NCI-H2081 (cell line): Measurements from ENCODE around the gene TNNI2.
"Not testable (repeated sequence)": the region's sequence is repeated elsewhere in the genome, so short reads cannot be mapped to it uniquely, and the experiment has no call there.

ENCODE experiments used
- DNase-seq, 2 experiments: peaks; one replicate each; lab custom pipeline; 2025; lab: John Stamatoyannopoulos, UW

Gene TNNI2

DNA sequence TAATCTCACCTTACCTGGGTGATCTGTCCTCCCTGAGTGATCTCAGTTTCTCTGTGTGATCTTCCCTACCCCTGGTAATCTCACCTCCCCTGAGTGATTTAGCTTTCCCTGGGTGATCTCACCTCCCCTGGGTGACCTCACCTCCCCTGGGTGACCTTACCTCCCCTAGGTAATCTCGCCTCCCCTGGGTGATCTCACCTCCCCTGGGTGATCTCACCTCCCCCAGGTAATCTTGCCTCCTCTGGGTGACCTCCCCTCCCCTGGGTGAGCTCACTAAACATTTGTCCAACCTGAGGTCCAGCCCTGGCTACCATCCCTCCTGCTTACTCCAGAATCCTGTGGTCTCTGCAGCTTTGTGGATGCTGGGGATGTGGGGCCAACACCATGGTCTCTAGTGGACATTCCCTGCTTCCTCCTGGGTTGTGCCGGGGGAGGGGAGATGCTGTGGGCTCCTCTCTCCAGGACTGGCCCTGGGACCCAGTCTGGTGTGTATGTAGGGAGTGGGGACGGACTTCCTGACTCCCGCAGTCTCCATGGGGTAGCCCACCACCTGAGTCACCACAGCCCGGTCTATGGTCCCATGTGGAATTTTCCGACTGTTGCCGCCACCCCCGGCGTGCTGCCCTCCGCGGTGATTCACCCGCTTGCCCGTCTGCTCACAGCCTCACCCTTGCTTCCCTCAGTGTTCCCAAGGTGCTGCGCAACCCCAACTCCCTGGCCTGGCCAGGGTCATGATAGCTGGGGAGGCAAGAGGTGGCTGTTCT is 24.0 kb downstream of the TNNI2 start:
- no peak for DNase-seq

DNA sequence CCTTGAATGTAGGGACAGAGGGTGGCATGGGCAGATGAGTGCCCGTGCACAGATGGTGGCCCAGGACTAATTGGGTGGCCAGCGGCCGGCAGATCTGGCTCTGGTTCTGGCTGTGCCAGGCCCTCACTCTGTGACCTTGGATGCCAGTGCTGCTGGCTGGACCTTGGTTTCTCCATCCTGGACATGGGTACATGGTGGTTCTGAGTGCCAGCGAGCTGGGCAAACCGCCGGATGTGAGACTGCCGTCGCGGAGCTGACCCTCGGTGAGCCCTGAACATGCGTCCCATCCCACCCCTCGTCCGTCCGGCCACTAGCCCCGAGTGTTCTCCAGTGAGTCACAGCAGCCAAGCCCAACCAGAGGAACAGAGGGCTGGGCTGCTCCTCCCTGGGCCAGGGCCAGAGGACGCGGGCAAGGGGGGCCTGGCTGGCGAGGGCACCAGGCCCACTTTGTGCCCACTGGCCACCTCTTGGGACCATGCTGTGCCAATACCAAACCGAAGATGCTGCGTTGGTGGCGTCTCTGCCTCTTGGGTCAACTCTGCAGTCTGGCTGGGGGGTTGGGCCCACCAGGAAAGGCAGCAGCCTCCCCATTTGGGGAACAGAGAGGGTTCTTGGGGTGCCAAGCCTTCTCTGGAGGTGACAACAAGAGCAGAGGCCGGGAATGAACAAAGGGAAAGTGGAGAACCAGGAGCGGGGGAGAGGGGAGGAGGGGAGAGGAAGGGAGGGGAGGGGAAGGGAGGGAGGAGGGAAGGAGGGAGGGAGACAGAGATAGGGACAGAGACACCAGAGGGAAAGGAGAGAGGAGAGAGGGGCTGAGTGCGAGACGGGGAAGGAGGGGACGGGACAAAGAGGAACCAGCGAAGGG is 24.8 kb downstream of the TNNI2 start:
- DNase-seq: no peak

DNA sequence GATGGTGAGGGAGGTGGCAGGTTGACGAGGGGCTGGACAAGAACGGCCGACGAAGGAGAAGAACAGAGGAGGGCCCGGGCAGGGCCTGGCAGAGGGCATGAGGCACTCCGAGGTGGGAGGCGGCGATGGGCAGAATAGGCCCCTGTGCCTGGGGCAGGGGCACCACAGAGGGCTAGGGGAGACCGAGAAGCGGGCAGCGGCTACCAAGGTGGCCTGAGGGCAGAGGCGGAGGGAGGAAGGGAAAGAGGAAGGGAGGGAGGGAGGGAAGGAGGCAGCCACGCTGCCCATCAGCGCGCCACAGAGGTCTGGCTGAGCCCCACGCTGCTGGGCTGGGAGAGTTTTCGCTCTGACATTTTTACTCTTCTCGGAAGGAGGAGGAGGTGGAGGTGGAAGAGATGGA is 25.4 kb downstream of the TNNI2 start:
- no peak for DNase-seq

DNA sequence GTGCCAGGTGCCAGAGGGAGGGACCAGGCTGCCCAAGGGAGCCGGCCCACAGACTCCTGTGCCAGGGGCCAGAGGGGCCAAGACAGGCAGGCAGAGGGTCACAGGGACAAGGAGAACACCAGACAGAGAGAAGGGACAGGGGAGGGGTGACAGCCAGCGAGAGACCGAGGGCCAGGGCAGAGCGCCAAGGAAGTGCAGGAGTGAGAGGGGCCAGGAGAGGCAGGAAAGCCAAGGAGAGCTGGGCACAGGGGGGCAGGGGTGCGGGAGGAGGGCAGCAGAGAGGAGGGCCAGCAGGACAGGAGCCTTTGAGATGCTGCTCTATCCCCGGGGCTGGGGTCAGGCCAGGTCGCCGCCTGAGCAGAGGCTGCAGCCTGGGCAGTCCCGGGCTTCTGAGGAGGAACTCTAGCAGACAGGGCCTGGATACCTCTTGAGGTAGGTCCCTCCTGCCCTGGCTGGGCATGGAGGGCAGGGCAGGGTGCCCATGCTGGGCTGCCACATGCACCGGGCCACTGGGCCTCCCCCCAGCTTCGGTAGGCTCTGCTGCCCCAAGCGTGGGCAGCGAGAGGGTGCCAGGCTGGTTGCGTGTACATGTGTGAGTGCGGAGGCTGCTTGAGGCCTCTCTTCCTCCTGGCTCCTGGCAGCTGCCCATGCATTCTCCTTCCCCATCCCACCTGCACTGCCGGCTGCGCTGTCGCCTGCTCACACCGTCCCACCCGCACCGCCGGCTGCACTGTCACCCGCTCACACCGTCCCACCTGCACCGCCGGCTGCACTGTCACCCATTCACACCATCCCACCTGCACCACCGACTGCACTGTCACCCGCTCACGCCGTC is 26.3 kb downstream of the TNNI2 start:
- DNase-seq: no peak

DNA sequence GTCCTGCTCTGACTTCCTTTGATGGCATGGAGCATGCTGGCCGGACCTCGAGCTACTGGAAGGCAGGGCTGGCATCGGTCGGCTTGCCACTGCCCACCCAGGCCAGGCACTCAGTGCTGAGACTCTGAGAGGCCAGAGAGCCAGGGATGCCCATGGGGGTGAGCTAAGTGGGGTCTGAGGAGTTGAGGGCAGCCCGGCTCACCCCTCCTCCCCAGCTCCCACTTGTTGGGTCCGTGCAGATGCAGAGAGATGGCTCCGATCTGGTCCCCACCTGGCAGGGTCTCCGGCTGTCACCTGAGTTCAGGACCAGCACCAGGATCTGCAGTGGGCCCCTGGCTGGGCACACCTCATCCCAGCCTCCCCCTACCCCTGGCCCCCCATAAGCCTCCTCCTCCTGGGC is 27.4 kb downstream of the TNNI2 start:
- no peak for DNase-seq

DNA sequence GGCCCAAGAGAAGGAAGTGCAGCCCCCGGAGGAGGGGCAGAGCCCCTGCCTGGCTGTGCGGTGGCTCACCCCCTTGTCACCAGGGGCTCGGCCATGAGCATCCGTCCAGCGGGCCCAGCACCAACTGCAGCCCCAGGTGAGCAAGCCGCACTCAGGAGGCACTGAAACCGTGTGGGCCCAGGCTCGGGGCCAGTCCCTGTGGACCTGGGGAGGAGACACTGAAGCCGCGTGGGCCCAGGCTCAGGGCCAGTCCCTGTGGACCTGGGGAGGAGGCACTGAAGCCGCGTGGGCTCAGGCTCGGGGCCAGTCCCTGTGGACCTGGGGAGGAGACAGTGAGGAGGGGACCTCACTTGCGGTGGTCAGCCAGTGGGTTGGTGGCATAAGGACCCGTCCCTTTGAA is 28.0 kb downstream of the TNNI2 start:
- DNase-seq: no peak

DNA sequence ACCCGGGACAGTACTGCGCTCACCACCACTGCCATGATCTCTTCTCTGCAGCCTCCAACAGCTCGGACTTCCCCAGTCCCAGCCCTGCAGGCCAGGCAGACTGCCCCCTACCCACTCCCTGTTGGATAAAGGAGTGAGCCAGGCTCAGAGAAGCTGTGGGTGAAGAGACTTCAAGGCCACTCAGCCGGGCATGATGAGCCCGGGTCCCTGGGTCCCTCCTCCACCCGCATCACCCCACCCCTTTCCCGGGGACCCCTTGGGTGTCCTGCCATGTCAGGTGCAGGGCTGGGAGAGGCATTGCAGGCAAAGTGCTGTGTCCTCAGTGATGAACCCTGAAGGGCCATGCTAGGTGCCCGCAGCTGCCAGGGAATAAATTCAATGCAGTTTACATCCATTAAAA is 28.6 kb downstream of the TNNI2 start:
- no peak for DNase-seq

DNA sequence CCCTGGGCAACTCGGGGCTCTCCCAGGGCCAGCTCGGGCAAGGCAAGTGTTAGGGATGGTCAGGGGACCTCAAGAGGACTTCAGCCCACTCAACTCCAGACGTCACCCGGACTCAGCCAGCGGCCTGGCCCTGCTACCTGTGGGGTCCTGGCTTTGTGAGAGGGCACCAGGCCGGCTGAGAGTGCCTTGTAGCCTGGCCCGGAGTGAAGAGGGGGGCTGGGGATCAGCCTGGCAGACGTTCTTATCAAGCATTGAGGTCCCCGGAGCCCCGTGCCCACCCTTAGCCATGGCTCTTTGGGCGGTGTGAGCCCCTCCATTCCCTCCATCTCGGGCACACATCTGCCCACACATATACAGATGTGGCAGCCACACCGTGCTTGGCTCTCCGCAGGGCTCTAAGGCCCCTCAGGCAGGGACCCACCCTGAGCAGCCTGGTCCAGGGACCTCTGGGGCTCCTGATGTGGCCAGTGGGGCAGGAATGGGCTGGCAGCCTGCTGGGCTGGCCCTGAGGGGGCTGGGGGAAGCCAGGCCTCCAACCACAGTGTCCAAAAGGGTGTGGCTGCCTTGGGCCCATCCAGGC is 29.4 kb downstream of the TNNI2 start:
- no peak for DNase-seq

DNA sequence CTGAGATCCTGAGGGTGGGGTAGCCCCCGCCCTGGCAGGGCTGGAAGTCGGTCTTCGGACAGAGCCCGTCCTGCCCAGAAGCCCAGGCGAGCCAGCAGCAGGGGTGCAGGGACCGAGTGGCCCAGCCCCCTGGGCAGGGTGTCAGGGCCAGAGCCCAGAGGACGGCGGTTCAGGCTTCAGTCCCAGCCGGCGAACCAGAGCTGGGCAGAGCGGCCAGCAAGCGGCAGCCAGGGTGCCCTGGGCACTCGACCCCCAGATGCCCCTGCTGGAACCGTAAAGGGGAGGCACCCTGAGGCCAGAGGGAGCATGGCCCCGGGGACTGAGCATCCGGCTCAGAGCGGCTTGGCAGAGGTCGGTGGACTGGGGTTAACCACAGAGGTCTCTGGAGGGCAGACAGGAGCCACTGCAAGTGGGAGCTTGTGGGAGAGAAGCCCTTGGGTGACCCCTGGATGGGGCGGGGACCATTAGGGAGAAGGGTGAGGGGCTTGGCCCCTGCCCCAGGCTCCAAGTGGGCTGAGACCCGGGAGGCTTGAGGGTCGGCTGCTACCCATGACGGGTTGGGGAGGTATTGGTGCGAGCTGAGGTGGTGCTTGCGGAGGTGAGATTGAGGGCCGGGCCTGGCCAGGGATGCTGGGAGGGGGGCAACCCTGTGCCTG is 30.0 kb downstream of the TNNI2 start:
- no peak for DNase-seq

DNA sequence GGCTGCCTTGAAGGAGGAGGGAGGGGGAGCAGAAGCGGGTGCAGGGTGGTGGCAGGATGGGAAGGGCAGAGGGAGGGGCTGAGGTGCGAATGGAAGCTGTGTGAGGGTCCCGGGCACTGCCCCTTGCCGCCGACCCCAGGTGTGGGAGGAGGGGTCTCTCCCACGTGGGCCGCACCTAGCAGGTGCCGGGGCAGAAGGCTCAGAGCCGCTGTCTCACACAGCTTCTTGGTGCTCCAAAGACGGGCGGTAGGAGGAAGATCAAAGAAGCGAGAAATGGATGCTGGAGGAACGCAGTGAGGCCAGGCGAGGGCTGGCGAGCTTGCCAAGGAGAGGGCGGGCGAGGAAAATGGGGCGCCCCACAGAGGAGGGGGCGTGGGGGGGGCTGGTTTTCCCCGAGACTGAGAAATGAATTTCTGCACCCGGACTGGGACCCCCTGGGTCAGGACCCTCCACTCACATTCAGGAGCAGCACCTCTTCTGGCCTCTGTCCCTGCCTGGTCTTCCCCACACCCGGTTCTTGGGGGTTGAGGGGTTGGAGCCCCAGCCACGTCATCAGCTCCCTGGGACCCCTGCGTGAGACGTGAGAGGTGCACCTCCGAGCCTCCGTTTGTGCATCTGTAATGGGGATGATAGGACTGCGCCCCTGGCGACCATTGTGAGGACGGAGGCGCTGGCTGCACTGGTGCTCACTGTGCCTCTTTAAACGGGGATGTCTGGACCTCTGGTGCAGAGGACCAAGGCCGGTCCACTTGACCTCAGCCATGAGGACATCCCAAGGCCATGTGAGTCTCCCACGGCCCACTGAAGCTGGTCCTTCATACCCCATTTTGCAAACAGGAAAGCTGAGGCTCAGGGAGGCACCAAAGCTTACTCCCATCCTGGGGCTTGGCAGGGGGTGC is 30.9 kb downstream of the TNNI2 start:
- no peak for DNase-seq

DNA sequence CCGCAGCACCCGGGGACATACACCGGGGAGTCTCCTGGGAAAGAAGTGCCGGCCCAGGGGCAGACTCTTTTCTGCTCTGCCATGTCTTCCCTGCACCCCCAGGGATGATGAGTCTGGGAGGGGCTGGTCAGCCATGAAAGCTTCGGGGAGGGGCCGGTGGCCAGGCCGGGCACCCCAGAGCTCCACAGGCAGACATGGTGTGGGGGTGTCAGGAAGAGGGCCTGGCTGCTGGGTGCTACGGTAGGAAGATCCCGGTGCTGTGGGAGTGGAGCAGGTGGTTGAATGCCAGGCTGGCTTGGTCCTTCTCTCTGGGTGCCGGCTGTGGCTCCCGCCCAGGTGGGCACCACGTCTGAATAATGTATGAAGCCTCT is 31.5 kb downstream of the TNNI2 start:
- no peak for DNase-seq

DNA sequence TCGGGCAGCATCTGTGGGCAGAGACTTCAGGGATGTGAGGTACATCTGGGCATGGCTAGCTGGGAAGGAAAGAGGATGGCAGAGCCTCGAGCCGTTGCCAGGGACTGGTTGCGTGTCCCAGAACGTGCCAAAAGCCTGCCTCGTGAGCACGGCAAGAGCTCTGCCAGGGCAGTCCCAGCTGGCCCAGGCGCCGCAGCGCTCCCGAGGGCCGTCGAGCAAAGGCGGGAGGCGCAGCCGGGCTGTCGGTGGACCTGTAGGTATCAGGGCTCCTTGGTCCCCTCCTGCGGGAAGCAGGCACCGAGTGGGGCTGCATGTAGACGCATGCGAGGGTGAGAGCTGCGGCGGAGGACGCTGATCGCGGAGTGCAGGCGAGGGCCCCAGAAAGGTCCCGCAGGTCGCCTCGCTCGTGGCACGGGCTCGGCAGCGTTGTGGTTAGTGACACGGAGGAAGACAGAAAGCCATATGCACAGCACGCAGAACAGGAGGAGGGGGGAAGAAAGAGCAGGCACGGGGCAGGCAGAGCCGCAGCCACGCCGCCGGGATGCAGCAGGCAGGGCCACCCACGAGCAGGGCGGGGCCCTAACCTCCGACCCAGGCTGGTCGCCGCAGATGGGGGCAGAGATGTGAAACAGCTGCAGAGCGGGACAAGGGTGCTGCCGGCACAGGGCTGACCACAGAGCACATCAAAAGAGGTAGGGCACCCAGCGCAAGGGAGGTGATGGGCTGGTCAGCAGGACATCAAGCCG is 32.1 kb downstream of the TNNI2 start:
- DNase-seq: no peak

DNA sequence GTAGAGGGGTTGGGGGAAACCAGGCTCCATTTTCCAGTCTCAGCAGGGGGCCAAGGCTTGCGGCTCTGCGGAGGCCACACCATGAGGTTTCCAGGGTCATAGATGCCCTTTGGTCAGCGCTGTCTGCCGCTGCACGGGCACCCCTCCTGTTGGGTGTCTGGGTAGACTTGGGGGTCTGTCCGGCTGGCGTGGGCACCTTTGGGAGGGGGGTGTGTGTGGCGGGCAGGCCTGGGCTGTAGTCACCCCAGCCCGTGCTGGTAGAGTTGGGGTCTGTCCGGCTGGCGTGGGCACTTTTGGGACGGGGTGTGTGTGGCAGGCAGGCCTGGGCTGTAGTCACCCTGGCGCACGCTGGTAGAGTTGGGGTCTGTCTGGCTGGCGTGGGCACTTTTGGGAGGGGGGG is 32.8 kb downstream of the TNNI2 start:
- no peak for DNase-seq

DNA sequence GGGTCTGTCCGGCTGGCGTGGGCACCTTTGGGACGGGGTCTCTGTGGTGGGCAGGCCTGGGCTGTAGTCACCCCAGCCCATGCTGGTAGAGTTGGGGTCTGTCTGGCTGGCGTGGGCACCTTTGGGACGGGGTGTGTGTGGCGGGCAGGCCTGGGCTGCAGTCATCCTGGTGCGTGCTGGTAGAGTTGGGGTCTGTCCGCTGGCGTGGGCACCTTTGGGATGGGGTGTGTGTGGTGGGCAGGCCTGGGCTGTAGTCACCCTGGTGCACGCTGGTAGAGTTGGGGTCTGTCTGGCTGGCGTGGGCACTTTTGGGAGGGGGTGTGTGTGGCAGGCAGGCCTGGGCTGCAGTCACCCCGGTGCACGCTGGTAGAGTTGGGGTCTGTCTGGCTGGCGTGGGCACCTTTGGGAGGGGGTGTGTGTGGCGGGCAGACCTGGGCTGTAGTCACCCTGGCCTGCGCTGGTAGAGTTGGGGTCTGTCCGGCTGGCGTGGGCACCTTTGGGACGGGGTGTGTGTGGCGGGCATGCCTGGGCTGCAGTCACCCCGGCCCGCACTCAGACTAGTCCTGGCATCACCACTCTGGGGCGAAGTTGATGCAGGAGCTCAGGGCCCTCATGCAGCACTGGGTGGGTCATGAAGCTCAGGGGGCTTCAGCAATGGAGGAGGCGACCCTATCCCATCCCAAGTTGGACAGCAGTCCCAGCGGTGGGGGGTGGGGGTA is 33.6 kb downstream of the TNNI2 start:
- DNase-seq: no peak

DNA sequence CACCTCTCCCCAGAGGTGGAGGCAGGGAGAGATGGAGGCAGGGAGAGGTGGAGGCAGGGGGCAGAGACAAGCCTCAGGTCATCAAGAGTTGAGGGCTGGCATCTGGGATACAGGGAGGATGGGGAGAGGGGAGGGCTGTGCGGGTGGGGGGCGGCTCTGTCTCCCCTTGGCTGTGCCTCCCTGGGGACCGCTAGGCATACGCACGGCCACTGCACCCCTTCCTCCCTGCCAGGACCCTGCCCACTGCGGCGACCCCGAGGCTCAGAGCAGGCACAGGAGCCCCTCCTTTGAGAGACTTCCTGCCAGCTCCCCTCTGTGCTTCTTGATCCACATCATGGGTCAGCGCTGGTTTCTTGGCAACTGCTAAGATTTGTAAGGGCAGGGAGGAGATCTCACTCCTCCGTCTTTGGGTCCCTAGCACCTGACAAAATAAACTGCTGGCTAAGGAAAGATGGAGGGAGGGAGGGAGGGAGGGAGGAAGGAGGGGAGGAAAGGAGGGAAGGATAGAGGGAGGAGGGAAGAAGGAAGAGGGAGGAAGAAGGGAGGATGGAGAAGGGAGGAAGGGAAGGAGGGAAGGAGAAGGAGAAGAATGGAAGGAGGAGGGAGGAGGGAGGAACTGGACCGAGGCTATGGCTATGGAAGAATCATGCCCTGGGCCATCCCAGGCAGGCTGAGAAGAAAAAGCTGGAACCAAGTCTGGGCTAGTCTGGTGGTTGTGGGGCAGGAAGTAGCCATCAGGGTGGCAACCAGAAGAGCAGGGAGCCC is 34.4 kb downstream of the TNNI2 start:
- DNase-seq: no peak

DNA sequence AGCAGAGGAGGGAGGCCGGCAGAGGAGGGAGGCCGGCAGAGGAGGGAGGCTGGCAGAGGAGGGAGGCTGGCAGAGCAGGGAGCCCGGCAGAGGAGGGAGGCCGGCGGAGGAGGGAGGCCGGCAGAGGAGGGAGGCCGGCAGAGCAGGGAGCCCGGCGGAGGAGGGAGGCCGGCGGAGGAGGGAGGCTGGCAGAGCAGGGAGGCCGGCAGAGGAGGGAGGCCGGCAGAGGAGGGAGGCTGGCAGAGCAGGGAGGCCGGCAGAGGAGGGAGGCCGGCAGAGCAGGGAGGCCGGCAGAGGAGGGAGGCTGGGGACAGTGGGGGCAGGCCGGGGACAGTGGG is 35.0 kb downstream of the TNNI2 start:
- not testable (repeated sequence) for DNase-seq

DNA sequence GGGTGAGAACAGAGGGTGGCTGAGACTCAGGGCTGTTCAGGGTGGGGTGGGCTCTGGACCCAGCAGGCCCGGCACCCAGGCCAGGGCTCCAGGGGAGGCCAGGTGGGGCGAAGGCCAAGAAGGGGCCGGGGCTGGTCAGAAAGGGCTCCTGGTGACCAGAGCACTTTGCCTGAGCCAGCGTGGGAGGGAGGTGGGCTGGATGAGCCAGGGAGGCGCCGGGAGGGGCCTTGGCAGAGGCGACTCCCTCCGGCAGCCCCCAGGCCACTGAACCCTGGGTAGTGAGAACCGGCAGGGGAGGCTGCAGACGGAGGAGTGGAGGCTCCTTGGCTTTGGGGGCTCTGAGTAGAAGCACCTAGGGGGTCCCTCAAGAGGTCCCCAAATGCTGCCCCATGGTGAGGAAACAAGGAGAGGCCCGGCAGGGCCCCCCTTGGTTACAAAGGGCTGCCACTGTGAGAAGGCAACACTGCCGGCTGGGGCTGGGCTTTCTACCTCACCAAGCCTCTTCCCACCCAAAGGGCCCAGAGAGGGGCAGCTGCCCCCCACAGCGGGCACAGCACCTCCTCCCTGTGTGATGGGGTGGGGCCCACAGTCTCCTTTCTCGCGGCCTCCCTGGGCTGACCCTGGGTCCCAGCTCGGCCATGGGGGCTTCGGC is 35.8 kb downstream of the TNNI2 start:
- DNase-seq: not testable (repeated sequence)
